SK-N-MC (cell line): Measurements from ENCODE around the gene AASDH.

Source experiments
- EZH2 ChIP-seq: fragments of 200-600 bp; sonication (generic); IDR thresholded peaks from one replicate; pipeline ENCODE4 v1.6.1; 2017; ENCODE audit warnings: antibody characterized with exemption
- FOXP2 ChIP-seq: optimal IDR thresholded peaks from 2 replicates; pipeline ENCODE3; 2011; ENCODE audit warnings: mild to moderate bottlenecking, moderate library complexity; ENCODE audit not compliant: insufficient read depth; ENCODE audit errors: extremely low read length, control extremely low read depth
- POLR2AphosphoS5 ChIP-seq: IDR thresholded peaks from 2 replicates; pipeline ENCODE4 v1.6.1; 2012; ENCODE audit warnings: mild to moderate bottlenecking, low read depth, low read length, borderline replicate concordance

DNA sequence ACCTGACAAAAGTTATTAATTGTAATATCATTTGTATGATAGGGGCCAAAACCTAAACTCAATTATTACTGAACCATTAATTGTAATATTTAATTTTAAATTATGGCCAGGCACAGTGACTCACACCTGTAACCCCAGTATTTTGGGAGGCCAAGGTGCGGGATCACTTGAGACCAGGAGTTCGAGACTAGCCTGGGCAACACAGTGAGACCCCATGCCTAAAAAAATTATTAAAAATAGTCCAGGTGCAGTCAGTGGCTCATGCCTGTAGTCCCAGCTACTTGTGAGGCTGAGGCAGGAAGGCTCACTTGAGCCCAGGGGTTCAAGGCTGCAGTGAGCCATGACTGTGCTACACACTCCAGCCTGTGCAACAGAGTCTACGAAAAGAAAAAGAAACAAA, 30.1 kb upstream of the AASDH start:
- TF ChIP-seq POLR2AphosphoS5 (no peak), EZH2 (no peak), FOXP2 (no peak)
